HEK293T (cell line): ENCODE results near the gene ITGB1.

ENCODE experiments used
- ARNT ChIP-seq: fragments of 450-650 bp; IDR thresholded peaks from 2 replicates; pipeline ENCODE4 v1.6.1; 2017; ENCODE audit warnings: mild to moderate bottlenecking
- BHLHE40 ChIP-seq: fragments of 450-650 bp; IDR thresholded peaks from 2 replicates; pipeline ENCODE4 v1.6.1; 2016; ENCODE audit warnings: mild to moderate bottlenecking, moderate library complexity, borderline replicate concordance
- CTBP1 ChIP-seq: fragments of 450-650 bp; IDR thresholded peaks from 2 replicates; pipeline ENCODE4 v1.6.1; 2016; ENCODE audit warnings: borderline replicate concordance
- FOXM1 ChIP-seq: fragments of 450-650 bp; IDR thresholded peaks from 2 replicates; pipeline ENCODE4 v1.6.1; 2017; ENCODE audit warnings: mild to moderate bottlenecking, borderline replicate concordance
- LEF1 ChIP-seq: fragments of 450-650 bp; IDR thresholded peaks from 2 replicates; pipeline ENCODE4 v1.6.1; 2017; ENCODE audit warnings: mild to moderate bottlenecking, borderline replicate concordance
- SP1 ChIP-seq: fragments of 450-650 bp; IDR thresholded peaks from 2 replicates; pipeline ENCODE4 v1.6.1; 2017
- SUZ12 ChIP-seq: fragments of 450-650 bp; IDR thresholded peaks from 2 replicates; pipeline ENCODE4 v1.6.1; 2016; ENCODE audit warnings: mild to moderate bottlenecking
- ZNF384 ChIP-seq: fragments of 450-650 bp; IDR thresholded peaks from 2 replicates; pipeline ENCODE4 v1.6.1; 2016
- TF ChIP-seq, protein P1 (sequence below): fragments of 450-650 bp; IDR thresholded peaks from 2 replicates; pipeline ENCODE4 v1.6.1; 2016

DNA sequence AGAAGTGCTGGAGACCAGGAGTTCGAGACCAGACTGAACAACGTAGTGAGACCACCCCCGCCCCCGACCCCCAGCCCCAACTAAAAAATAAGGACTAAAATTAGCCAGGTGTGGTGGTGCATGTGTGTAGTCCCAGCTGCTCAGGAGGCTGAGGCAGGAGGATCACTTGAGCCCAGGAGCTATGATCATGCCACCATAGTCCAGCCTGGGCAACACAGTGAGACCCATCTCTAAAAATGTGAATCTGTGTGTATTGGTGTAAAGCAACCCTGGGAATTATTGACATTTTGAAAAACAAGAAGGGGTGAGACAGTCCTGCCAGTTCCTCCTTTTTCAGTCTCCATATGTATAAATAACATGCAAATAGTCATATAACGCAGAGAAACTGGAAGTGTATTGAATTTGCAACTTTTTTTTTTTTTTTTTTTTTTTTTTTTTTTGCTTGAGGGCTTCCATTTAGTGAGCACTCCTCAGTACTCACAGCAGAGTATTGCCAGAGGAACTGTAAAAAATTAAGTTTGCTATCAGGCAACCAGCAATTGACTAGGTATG lies 3.4 kb upstream of the ITGB1 start:
- TF ChIP-seq SUZ12 (no peak), CTBP1 (no peak), BHLHE40 (no peak), SP1 (no peak), ZNF384 (peak; percentile 26; the same call in 1 of the 2 replicates), ARNT (no peak), FOXM1 (no peak), LEF1 (no peak)
- TF ChIP-seq, protein P1, sequence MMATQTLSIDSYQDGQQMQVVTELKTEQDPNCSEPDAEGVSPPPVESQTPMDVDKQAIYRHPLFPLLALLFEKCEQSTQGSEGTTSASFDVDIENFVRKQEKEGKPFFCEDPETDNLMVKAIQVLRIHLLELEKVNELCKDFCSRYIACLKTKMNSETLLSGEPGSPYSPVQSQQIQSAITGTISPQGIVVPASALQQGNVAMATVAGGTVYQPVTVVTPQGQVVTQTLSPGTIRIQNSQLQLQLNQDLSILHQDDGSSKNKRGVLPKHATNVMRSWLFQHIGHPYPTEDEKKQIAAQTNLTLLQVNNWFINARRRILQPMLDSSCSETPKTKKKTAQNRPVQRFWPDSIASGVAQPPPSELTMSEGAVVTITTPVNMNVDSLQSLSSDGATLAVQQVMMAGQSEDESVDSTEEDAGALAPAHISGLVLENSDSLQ: no peak
